Thyroid gland (tissue), 4 donors: ENCODE measurements around the gene GPN2. TPM values are rescaled to one million over a fixed set of nuclear protein-coding genes. Genes with fewer than 3 reads are reported as not detected.
"Not testable (repeated sequence)": the region's sequence is repeated elsewhere in the genome, so short reads cannot be mapped to it uniquely, and the experiment has no call there.

Experiments
- DNase-seq, 2 donors: peaks; one replicate each; pipeline ENCODE4 v3.0.0-alpha.2; 2019
- H3K27ac ChIP-seq, 3 donors: fragments of 200-600 bp; sonication (generic); 1 replicate in 2 of 3; 2 replicates in 1 of 3; pipeline ENCODE4 v1.5.1; 2016 to 2019; ENCODE audit warnings: mild to moderate bottlenecking in 1 of 3, moderate library complexity in 1 of 3
- H3K27me3 ChIP-seq: fragments of 200-600 bp; sonication (generic); one replicate; pipeline ENCODE4 v1.5.1; 2019
- H3K36me3 ChIP-seq, 2 donors: fragments of 200-600 bp; sonication (generic); one replicate each; pipeline ENCODE4 v1.5.1; 2016 to 2019
- H3K4me1 ChIP-seq, 2 donors: fragments of 200-600 bp; sonication (generic); one replicate each; pipeline ENCODE4 v1.5.1; 2017 to 2019
- H3K4me3 ChIP-seq, 3 donors: fragments of 200-600 bp; sonication (generic); replicated peaks in 1 of 3; 1 replicate in 2 of 3; 2 replicates in 1 of 3; pipeline ENCODE4 v1.5.1; 2016; ENCODE audit warnings: mild to moderate bottlenecking in 1 of 3
- H3K9me3 ChIP-seq: fragments of 200-600 bp; sonication (generic); one replicate; pipeline ENCODE4 v1.5.1; 2017
- CTCF ChIP-seq, 6 experiments: fragments of 200-600 bp in 3 of 6; fragments of 450-650 bp in 3 of 6; sonication (generic) in 3 of 6; IDR thresholded peaks; one replicate each; pipeline ENCODE4 v1.5.1; 2016 to 2019; ENCODE audit warnings: antibody characterized with exemption in 6 of 6, mild to moderate bottlenecking in 2 of 6, inconsistent platforms in 1 of 6, moderate library complexity in 1 of 6
- POLR2A ChIP-seq, 2 donors: fragments of 450-650 bp; IDR thresholded peaks; one replicate each; pipeline ENCODE4 v1.6.1; 2017; ENCODE audit warnings: antibody characterized with exemption in 2 of 2, mild to moderate bottlenecking in 2 of 2, moderate library complexity in 1 of 2
- WGBS, 2 donors: methylation state at CpG; one replicate each; pipeline ENCODE4 v1.1.5; 2017; 5-methylcytosine and 5-hydroxymethylcytosine counted together
- intact Hi-C: fragments of 100-400 bp; cut with DNase I; formaldehyde crosslinking; loops from one replicate; pipeline ENCODE4 v1.15.1; 2023
- total RNA-seq, 4 donors: library from RNA; depleted of rRNA; stranded (reverse); fragments of >200 nt; gene quantifications; one replicate each; pipeline ENCODE4 v1.2.3, GENCODE V29; 2016

Gene GPN2
- total RNA-seq, 4 donors from 2014 or later: 14.3 to 18.8 (median 16.4) TPM

- no peak for DNase-seq
- intact Hi-C loops: no loop called here
- Histone ChIP-seq H3K27ac (no peak overlapping the region), H3K36me3 (peaks cover 66 to 78% of the 10 kb centered on the region in 2 donors), H3K27me3 (no peaks in the 10 kb centered on the region), H3K4me1 (peaks cover 0 to 15% of the 10 kb centered on the region in 2 donors), H3K4me3 (no peak overlapping the region), H3K9me3 (no peaks in the 10 kb centered on the region)
- WGBS, 2 donors: 80 to 82% methylated on average over 9 of the region's 9 CpGs
- TF ChIP-seq CTCF (IDR thresholded peaks at IDR 0.05) (no peak), POLR2A (IDR thresholded peaks at IDR 0.05) (no peak)
Observed at GRCh38 chr1:26852701-26853100, 37.4 kb downstream of the GPN2 start.

GRCh38 chr1:26851106-26851684, 38.9 kb downstream of the GPN2 start:
- no peak for DNase-seq
- Histone ChIP-seq H3K27ac (no peak overlapping the region), H3K27me3 (no peaks in the 10 kb centered on the region), H3K36me3 (peaks cover 61 to 87% of the 10 kb centered on the region in 2 donors), H3K9me3 (no peaks in the 10 kb centered on the region), H3K4me3 (no peak overlapping the region), H3K4me1 (peaks cover 0 to 15% of the 10 kb centered on the region in 2 donors)
- TF ChIP-seq CTCF (IDR thresholded peaks at IDR 0.05) (no peak), POLR2A (IDR thresholded peaks at IDR 0.05) (no peak)
- 89 to 94% methylated on average over 12 of the region's 12 CpGs for WGBS, 2 donors
- intact Hi-C loops: no loop called here

- no peak for TF ChIP-seq POLR2A (IDR thresholded peaks at IDR 0.05)
- TF ChIP-seq CTCF (IDR thresholded peaks at IDR 0.05): no peak
- peak; percentile 22 to 42 for DNase-seq
- Histone ChIP-seq H3K27me3 (no peaks in the 10 kb centered on the region), H3K36me3 (peaks cover 44 to 72% of the 10 kb centered on the region in 2 donors), H3K4me3 (no peak overlapping the region), H3K4me1 (peaks cover 0 to 15% of the 10 kb centered on the region in 2 donors), H3K9me3 (no peaks in the 10 kb centered on the region), H3K27ac (peak overlapping the region in 1 of 3 donors; percentile 39)
- 66 to 74% methylated on average over 5 to 10 of the region's 10 CpGs for WGBS, 2 donors
- intact Hi-C loops: no loop called here
Observed at GRCh38 chr1:26848941-26849774, 40.9 kb downstream of the GPN2 start.

- TF ChIP-seq POLR2A (IDR thresholded peaks at IDR 0.05) (no peak), CTCF (IDR thresholded peaks at IDR 0.05) (no peak)
- peaks cover 38 to 70% of the 10 kb centered on the region in 2 donors for H3K36me3 ChIP-seq
- peaks cover 0 to 15% of the 10 kb centered on the region in 2 donors for H3K4me1 ChIP-seq
- no peaks in the 10 kb centered on the region for H3K27me3 ChIP-seq
- intact Hi-C loops: no loop called here
- H3K4me3 ChIP-seq: no peak overlapping the region
- H3K9me3 ChIP-seq: no peaks in the 10 kb centered on the region
- peak overlapping the region in 1 of 3 donors; percentile 39 for H3K27ac ChIP-seq
- DNase-seq: no peak
- WGBS, 2 donors: 93 to 94% methylated on average over 8 to 10 of the region's 10 CpGs
Observed at GRCh38 chr1:26848499-26848898, 41.6 kb downstream of the GPN2 start.

GRCh38 chr1:26847826-26848225, 42.3 kb downstream of the GPN2 start:
- H3K27me3 ChIP-seq, H3K9me3 ChIP-seq, intact Hi-C loops, H3K4me3 ChIP-seq, H3K27ac ChIP-seq, DNase-seq: not testable (repeated sequence)
- peaks cover 0 to 15% of the 10 kb centered on the region in 2 donors for H3K4me1 ChIP-seq
- WGBS, 2 donors: 88 to 92% methylated on average over 6 of the region's 6 CpGs
- H3K36me3 ChIP-seq: peaks cover 43 to 70% of the 10 kb centered on the region in 2 donors
